Neural cell (in vitro differentiated cells): Measurements from ENCODE around the gene FAM227A.

Experiments
- EP300 ChIP-seq: fragments of 450-650 bp; conservative IDR thresholded peaks from 2 replicates; pipeline ENCODE4 v1.6.1; 2014; ENCODE audit warnings: antibody characterized with exemption, mild to moderate bottlenecking, moderate library complexity; ENCODE audit not compliant: poor library complexity, severe bottlenecking
- TF ChIP-seq, protein P1 (sequence below): fragments of 450-650 bp; IDR thresholded peaks from 2 replicates; pipeline ENCODE4 v1.5.1; 2014; ENCODE audit warnings: antibody characterized with exemption, mild to moderate bottlenecking, moderate library complexity; ENCODE audit not compliant: poor library complexity, severe bottlenecking
- TF ChIP-seq, protein P2 (sequence below): IDR thresholded peaks from 2 replicates; pipeline ENCODE4 v1.6.1; 2012; ENCODE audit warnings: borderline replicate concordance

DNA sequence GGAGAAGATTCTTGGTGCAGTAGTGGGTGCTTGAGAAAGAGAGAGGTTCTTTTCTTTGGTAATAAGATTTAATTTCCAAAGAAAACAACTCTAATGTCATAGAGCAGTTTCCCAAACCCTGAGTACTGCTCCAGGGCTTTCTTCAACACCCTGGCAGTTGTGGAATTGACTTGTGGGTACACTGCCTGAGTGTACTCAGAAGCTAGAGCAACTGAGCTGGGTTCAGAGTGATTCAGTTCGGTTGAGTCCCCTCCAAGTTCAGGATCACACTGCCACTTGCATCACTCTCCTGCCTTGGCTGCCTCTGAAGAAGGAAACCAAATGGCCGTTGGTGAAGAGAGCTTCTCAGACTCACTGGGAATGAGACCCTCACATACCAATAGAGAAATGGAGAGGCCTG lies 91.5 kb downstream of the FAM227A start:
- TF ChIP-seq, protein P1, sequence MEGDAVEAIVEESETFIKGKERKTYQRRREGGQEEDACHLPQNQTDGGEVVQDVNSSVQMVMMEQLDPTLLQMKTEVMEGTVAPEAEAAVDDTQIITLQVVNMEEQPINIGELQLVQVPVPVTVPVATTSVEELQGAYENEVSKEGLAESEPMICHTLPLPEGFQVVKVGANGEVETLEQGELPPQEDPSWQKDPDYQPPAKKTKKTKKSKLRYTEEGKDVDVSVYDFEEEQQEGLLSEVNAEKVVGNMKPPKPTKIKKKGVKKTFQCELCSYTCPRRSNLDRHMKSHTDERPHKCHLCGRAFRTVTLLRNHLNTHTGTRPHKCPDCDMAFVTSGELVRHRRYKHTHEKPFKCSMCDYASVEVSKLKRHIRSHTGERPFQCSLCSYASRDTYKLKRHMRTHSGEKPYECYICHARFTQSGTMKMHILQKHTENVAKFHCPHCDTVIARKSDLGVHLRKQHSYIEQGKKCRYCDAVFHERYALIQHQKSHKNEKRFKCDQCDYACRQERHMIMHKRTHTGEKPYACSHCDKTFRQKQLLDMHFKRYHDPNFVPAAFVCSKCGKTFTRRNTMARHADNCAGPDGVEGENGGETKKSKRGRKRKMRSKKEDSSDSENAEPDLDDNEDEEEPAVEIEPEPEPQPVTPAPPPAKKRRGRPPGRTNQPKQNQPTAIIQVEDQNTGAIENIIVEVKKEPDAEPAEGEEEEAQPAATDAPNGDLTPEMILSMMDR: no peak
- TF ChIP-seq, protein P2, sequence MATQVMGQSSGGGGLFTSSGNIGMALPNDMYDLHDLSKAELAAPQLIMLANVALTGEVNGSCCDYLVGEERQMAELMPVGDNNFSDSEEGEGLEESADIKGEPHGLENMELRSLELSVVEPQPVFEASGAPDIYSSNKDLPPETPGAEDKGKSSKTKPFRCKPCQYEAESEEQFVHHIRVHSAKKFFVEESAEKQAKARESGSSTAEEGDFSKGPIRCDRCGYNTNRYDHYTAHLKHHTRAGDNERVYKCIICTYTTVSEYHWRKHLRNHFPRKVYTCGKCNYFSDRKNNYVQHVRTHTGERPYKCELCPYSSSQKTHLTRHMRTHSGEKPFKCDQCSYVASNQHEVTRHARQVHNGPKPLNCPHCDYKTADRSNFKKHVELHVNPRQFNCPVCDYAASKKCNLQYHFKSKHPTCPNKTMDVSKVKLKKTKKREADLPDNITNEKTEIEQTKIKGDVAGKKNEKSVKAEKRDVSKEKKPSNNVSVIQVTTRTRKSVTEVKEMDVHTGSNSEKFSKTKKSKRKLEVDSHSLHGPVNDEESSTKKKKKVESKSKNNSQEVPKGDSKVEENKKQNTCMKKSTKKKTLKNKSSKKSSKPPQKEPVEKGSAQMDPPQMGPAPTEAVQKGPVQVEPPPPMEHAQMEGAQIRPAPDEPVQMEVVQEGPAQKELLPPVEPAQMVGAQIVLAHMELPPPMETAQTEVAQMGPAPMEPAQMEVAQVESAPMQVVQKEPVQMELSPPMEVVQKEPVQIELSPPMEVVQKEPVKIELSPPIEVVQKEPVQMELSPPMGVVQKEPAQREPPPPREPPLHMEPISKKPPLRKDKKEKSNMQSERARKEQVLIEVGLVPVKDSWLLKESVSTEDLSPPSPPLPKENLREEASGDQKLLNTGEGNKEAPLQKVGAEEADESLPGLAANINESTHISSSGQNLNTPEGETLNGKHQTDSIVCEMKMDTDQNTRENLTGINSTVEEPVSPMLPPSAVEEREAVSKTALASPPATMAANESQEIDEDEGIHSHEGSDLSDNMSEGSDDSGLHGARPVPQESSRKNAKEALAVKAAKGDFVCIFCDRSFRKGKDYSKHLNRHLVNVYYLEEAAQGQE: no peak
- TF ChIP-seq EP300: no peak
